Left ventricle myocardium inferior (tissue), 1 donor: ENCODE data around the gene GNAI3. TPM values are rescaled to one million over a fixed set of nuclear protein-coding genes. Genes with fewer than 3 reads are reported as not detected.

Experiments used
- DNase-seq: peaks from one replicate; pipeline ENCODE4 v3.0.0-alpha.2; 2020
- H3K27ac ChIP-seq: fragments of 200-600 bp; replicated peaks from 2 replicates; pipeline ENCODE4 v1.8.0; 2021
- H3K27me3 ChIP-seq: fragments of 200-600 bp; 2 replicates; pipeline ENCODE4 v1.8.0; 2021; ENCODE audit warnings: low read depth
- H3K36me3 ChIP-seq: fragments of 200-600 bp; 2 replicates; pipeline ENCODE4 v1.8.0; 2021
- H3K4me1 ChIP-seq: fragments of 200-600 bp; 2 replicates; pipeline ENCODE4 v1.8.0; 2021
- H3K4me3 ChIP-seq: fragments of 200-600 bp; 2 replicates; pipeline ENCODE4 v1.8.0; 2021; ENCODE audit warnings: mild to moderate bottlenecking, moderate library complexity
- H3K9me3 ChIP-seq: fragments of 200-600 bp; replicated peaks from 2 replicates; pipeline ENCODE4 v1.8.0; 2021
- CTCF ChIP-seq: fragments of 200-600 bp; IDR thresholded peaks from 2 replicates; pipeline ENCODE4 v1.8.0; 2021; ENCODE audit warnings: antibody characterized with exemption, mild to moderate bottlenecking, borderline replicate concordance
- intact Hi-C: fragments of 100-400 bp; cut with micrococcal nuclease; formaldehyde crosslinking; loops from one replicate; pipeline ENCODE4 v1.11.0; 2022
- long read RNA-seq: library from polyadenylated mRNA; unstranded; transcript quantifications from one replicate; pipeline ENCODE4 v2.0.0, GENCODE V29; 2021
- total RNA-seq: library from RNA; stranded (reverse); fragmentation: NEBNext Ultra II Directional; extraction: Animal tissue kit (Norgen Biotek cat#: 25700); gene quantifications from one replicate; pipeline ENCODE4 v1.2.1, GENCODE V29; 2021
- donor health status: DM: no; HTN: yes; CAD: no; lungs with severe emphysema.

GNAI3 gene
- 2.0 TPM for total RNA-seq
- long read RNA-seq, full-length matches to known transcripts = 31 of 33 reads
- long read RNA-seq, partial matches to known transcripts = 0 of 33 reads
- long read RNA-seq, other reads (novel, unspliced or antisense) = 2 of 33 reads

DNA sequence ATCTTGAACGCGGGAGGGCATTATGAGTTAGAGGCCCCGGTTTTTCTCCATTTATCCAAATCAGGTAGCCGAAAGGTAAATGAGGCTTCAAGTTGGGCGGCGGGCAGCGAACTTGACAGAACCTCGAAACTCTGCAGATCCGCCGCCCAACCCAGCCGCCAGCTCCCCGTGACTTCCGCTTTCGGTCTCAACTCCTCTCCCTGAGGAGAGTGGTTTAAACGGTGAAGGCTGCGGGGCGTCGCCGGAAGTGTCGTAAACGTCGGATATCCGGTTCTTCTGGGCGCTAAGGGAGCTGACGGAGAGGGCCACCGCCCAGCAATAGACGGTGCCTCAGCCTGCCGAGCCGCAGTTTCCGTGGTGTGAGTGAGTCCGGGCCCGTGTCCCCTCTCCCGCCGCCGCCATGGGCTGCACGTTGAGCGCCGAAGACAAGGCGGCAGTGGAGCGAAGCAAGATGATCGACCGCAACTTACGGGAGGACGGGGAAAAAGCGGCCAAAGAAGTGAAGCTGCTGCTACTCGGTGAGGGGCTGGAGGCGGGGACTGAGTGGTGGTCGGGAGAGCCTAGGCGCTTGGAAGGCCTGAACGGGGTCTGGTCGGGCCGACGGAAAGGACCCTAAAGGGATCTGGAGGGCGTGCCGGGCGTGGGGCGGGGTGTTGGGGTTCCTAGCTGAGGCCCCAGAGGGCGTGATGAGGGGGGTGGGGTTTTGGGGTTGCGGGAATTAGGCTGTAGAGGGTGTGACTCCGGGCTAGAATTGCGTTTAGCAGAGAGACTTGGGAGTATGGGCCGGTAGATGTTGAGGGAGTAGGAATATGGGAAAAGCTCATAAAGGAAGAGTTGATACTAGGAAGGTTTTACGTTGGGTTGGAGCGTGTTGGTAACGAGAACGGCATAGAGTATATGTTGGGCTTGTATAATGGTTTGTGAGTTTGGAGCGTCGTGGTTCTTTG, at the start of gene GNAI3:
Gene GNAI3 (plus strand): TSS at position 295 of the 947 bp plus-strand sequence. CDS start 106 bp downstream, at position 401.
- Histone ChIP-seq H3K4me1 (peaks cover 70% of the 10 kb centered on the region), H3K36me3 (no peaks in the 10 kb centered on the region), H3K27ac (peak within 1 kb of the TSS; percentile 93), H3K4me3 (peak within 1 kb of the TSS; percentile 91), H3K27me3 (no peaks in the 10 kb centered on the region), H3K9me3 (no peaks in the 10 kb centered on the region)
- peak; percentile 96 for DNase-seq
- intact Hi-C loops = loop anchor here (5.0 to 10.0 kb wide), 3 partner anchors 84 to 436 kb away; partner anchors contain the start of gene AHCYL1
- no peak for TF ChIP-seq CTCF

- Histone ChIP-seq H3K4me3 (no peak overlapping the region), H3K9me3 (no peaks in the 10 kb centered on the region), H3K27ac (no peak overlapping the region), H3K27me3 (no peaks in the 10 kb centered on the region), H3K4me1 (peaks cover 18% of the 10 kb centered on the region), H3K36me3 (peaks cover 31% of the 10 kb centered on the region)
- intact Hi-C loops = no loop called here
- no peak for TF ChIP-seq CTCF
- DNase-seq = no peak
Observed at GRCh38 chr1:109499081-109499480, 49.3 kb upstream of the GNAI3 start.

GRCh38 chr1:109499661-109500536, 48.5 kb upstream of the GNAI3 start:
- intact Hi-C loops = no loop called here
- Histone ChIP-seq H3K4me3 (no peak overlapping the region), H3K36me3 (peaks cover 31% of the 10 kb centered on the region), H3K4me1 (peaks cover 10% of the 10 kb centered on the region), H3K27ac (no peak overlapping the region), H3K27me3 (no peaks in the 10 kb centered on the region), H3K9me3 (no peaks in the 10 kb centered on the region)
- no peak for DNase-seq
- peak; percentile 49 for TF ChIP-seq CTCF

- Histone ChIP-seq H3K4me3 (no peak overlapping the region), H3K27ac (no peak overlapping the region), H3K36me3 (peaks cover 27% of the 10 kb centered on the region), H3K4me1 (peaks cover 6% of the 10 kb centered on the region), H3K27me3 (no peaks in the 10 kb centered on the region), H3K9me3 (no peaks in the 10 kb centered on the region)
- intact Hi-C loops = no loop called here
- no peak for TF ChIP-seq CTCF
- DNase-seq = no peak
Observed at GRCh38 chr1:109500941-109501381, 47.5 kb upstream of the GNAI3 start.
